WI38 (cell line): ENCODE data around the gene MBLAC2.

Experiments
- H3K4me3 ChIP-seq: 2 replicates; pipeline ENCODE4 v1.5.1; 2011; ENCODE audit warnings: low read depth, mild to moderate bottlenecking, control low read depth, low read length
- TF ChIP-seq, protein P1 (sequence below): IDR thresholded peaks from 2 replicates; pipeline ENCODE4 v1.5.1; 2012; ENCODE audit warnings: low read depth, mild to moderate bottlenecking, control low read depth, low read length

The MBLAC2 gene

DNA sequence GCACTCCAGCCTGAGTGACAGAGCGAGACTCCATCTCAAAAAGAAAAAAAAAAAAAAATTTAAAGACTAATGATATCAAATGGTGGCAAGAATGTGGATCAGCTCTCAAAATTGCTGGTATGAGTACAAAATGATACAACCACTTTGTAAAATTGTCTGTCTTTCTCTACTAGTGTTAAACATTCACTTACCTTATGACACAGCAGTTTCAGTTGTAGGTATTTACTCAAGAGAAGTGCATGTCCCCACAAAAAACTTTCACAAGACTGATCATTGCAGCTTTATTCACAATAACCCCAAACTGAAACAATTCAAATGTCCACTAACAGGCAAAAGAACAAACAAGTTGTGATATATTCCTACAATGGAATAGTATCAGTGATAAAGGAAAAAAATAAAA is 50.3 kb downstream of the MBLAC2 start:
- H3K4me3 ChIP-seq: no peak overlapping the region
- TF ChIP-seq, protein P1, sequence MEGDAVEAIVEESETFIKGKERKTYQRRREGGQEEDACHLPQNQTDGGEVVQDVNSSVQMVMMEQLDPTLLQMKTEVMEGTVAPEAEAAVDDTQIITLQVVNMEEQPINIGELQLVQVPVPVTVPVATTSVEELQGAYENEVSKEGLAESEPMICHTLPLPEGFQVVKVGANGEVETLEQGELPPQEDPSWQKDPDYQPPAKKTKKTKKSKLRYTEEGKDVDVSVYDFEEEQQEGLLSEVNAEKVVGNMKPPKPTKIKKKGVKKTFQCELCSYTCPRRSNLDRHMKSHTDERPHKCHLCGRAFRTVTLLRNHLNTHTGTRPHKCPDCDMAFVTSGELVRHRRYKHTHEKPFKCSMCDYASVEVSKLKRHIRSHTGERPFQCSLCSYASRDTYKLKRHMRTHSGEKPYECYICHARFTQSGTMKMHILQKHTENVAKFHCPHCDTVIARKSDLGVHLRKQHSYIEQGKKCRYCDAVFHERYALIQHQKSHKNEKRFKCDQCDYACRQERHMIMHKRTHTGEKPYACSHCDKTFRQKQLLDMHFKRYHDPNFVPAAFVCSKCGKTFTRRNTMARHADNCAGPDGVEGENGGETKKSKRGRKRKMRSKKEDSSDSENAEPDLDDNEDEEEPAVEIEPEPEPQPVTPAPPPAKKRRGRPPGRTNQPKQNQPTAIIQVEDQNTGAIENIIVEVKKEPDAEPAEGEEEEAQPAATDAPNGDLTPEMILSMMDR: no peak

DNA sequence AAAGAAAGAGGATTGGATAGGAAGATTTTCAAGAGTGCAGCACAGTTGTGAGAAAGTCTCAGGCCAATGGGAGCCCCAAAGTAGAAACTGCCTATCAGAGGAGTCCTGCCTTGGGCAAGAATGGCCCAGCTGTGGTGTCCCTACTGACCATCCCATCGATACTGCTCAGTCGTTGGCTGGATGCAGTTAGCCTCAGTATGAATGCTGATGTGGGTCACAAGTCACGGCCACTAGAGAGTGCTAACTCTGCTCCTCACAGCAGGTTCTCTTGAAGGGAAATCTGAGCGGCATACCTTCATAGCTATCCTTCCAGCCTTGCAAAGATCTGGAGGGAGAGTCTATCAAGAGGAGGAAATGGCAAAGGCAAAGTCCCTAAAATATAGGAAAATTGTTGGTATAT is 53.4 kb downstream of the MBLAC2 start:
- TF ChIP-seq, protein P1: no peak
- no peak overlapping the region for H3K4me3 ChIP-seq

DNA sequence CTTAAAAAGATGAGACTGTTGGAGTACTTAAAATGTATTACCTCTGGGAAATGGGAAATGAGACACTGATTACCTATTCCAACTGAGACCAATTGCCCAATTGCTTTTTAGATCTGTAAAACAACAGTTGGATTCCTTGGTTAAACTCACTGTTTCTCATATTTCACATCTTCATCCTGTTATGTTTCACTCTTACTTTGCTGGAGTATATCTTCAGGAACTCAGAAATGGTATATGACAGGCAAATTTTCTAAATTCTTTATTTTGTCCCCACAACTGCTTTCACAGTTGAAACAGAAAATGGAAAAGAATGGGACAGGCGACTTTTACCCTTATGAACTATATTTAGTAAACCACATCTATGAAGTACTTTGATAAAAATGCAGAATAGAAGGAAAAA is 56.4 kb downstream of the MBLAC2 start:
- H3K4me3 ChIP-seq: no peak overlapping the region
- TF ChIP-seq, protein P1: no peak

DNA sequence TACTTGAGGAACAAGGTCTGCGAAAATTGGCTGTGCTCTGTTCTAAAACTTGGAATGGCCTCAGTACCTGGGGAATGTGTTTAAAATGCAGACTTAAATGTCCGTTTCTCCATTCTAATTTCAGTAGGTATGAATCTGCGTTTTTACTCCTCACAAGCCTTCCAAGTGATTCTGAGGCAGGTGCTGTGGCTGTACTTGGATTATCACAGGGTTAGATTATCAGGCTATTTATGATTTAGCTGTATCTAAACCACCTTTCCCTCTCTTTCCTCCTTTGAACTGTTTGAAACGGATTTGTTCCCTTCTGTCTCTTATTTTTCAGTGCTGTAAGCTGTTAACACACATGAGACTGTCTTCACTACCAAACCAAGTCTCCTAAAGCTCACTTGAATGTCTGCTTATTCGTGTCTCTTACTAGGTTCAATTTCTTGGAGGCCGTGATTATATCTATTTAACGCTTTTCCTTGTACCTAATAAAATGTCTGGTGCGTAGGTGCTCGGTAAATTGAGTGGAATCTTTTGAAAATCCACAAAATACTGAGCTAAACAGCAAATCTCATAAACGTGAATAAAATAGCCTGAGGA is 64.3 kb downstream of the MBLAC2 start:
- peak overlapping the region; percentile 83 for H3K4me3 ChIP-seq
- TF ChIP-seq, protein P1: no peak

GRCh38 chr5:90409318-90410177 is 65.0 kb downstream of the MBLAC2 start, which contains the start of gene CETN3:
Gene CETN3 (minus strand): TSS chr5:90409756. CDS start chr5:90409661, 95 bp downstream.
- peak within 1 kb of the TSS; percentile 89 for H3K4me3 ChIP-seq
- TF ChIP-seq, protein P1: no peak

GRCh38 chr5:90408571-90409317 is 65.8 kb downstream of the MBLAC2 start:
- H3K4me3 ChIP-seq: peak overlapping the region; percentile 89
- TF ChIP-seq, protein P1: no peak
